Pancreas (tissue), 10 donors: ENCODE measurements around the gene CLTCL1. TPM values are rescaled to one million over a fixed set of nuclear protein-coding genes. Genes with fewer than 3 reads are reported as not detected.

Source experiments
- ATAC-seq, 4 donors: fragments of 200-7000 bp; cut with Tn5 transposase; one replicate each; pipeline versions ENCODE4 v1.8.0 to v1.9.1; 2020; ENCODE audit warnings: mild to moderate bottlenecking in 4 of 4, moderate library complexity in 4 of 4
- DNase-seq, 6 donors: peaks; one replicate each; pipeline ENCODE4 v3.0.0-alpha.2; 2020
- FAIRE-seq: peaks from 2 replicates; lab custom pipeline; 2012; peaks lifted over from hg19 to GRCh38; lab: Jason Lieb, UNC
- H3K27ac ChIP-seq, 4 donors: fragments of 200-600 bp; sonication (generic); 1 replicate in 3 of 4; 2 replicates in 1 of 4; pipeline versions ENCODE4 v1.5.0 to v1.8.0; 2020
- H3K27me3 ChIP-seq, 4 donors: fragments of 200-600 bp; one replicate each; pipeline ENCODE4 v1.8.0; 2021
- H3K36me3 ChIP-seq, 3 donors: fragments of 200-600 bp; sonication (generic) in 1 of 3; one replicate each; pipeline versions ENCODE4 v1.5.0 to v1.8.0; 2020 to 2021
- H3K4me1 ChIP-seq, 3 donors: fragments of 200-600 bp; one replicate each; pipeline ENCODE4 v1.8.0; 2021
- H3K4me3 ChIP-seq, 4 donors: fragments of 200-600 bp; sonication (generic) in 2 of 4; one replicate each; pipeline versions ENCODE4 v1.5.0 to v1.8.0; 2020 to 2021
- H3K9me3 ChIP-seq, 4 donors: fragments of 200-600 bp; one replicate each; pipeline ENCODE4 v1.8.0; 2021
- WGBS, 2 donors: extraction: QIAGEN DNeasy Blood & Tissue Kit; methylation state at CpG; one replicate each; pipeline ENCODE4 v1.1.7; 2013; 5-methylcytosine and 5-hydroxymethylcytosine counted together
- intact Hi-C, 3 donors: fragments of 100-400 bp; cut with DNase I; formaldehyde crosslinking; loops; one replicate each; pipeline versions ENCODE4 v1.11.1 to v1.14.2; 2022
- polyA plus RNA-seq, 2 donors: library from polyadenylated mRNA; stranded (reverse); fragments of 200-250 nt; gene quantifications; one replicate each; pipeline ENCODE4 v1.2.3, GENCODE V29; 2013
- total RNA-seq, 6 donors: library from RNA; stranded (reverse); fragmentation: NEBNext Ultra II Directional in 4 of 6; extraction: Animal tissue kit (Norgen Biotek cat#: 25700) in 4 of 6; gene quantifications; one replicate each; pipeline versions ENCODE4 v1.2.1 to v1.2.4, GENCODE V29; 2021 to 2023
- TF ChIP-seq, protein P1 (sequence below), 4 donors: fragments of 200-600 bp; sonication (generic) in 3 of 4; IDR thresholded peaks; one replicate each; pipeline versions ENCODE4 v1.5.0 to v1.8.0; 2021; ENCODE audit warnings: antibody characterized with exemption in 4 of 4
- donor health status: healthy with polysubstance abuse.
- donor health status: DM: no; HTN: no; CAD: no; lungs with moderate emphysema.
- donor health status: DM: no; HTN: no; CAD: no.
- donor health status: control.
- donor health status: control.
- donor health status: Bipolar disorder and iron deficiency.
- donor health status: DM: yes; HTN: yes; CAD: no.
- donor health status: DM: no; HTN: no; CAD: no.
- donor health status: DM: no; HTN: no; CAD: no.
- donor health status: DM: yes; HTN: yes; CAD: no.

The CLTCL1 gene
- total and polyA plus RNA-seq, 8 donors: 1.7 to 6.4 (median 2.2) TPM

- Histone ChIP-seq H3K4me3 (peak overlapping the region; percentile 79 to 92 (median 90)), H3K9me3 (no peaks in the 10 kb centered on the region), H3K27ac (peak overlapping the region; percentile 79 to 95 (median 83)), H3K27me3 (no peaks in the 10 kb centered on the region), H3K36me3 (no peaks in the 10 kb centered on the region), H3K4me1 (peaks cover 5 to 19% (median 18%) of the 10 kb centered on the region in 3 donors)
- peak in 2 of 6 donors; percentile 49 to 80 for DNase-seq
- 23 to 34% methylated on average over 38 to 55 of the region's 55 CpGs for WGBS, 2 donors
- TF ChIP-seq, protein P1, sequence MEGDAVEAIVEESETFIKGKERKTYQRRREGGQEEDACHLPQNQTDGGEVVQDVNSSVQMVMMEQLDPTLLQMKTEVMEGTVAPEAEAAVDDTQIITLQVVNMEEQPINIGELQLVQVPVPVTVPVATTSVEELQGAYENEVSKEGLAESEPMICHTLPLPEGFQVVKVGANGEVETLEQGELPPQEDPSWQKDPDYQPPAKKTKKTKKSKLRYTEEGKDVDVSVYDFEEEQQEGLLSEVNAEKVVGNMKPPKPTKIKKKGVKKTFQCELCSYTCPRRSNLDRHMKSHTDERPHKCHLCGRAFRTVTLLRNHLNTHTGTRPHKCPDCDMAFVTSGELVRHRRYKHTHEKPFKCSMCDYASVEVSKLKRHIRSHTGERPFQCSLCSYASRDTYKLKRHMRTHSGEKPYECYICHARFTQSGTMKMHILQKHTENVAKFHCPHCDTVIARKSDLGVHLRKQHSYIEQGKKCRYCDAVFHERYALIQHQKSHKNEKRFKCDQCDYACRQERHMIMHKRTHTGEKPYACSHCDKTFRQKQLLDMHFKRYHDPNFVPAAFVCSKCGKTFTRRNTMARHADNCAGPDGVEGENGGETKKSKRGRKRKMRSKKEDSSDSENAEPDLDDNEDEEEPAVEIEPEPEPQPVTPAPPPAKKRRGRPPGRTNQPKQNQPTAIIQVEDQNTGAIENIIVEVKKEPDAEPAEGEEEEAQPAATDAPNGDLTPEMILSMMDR (IDR thresholded peaks at IDR 0.05): no peak
- intact Hi-C loops: no loop called here
- no peak for FAIRE-seq
- peak in 1 of 4 donors; percentile 1 for ATAC-seq
Observed at GRCh38 chr22:19177164-19178064, 114.1 kb downstream of the CLTCL1 start.

- Histone ChIP-seq H3K4me3 (no peak overlapping the region), H3K9me3 (no peaks in the 10 kb centered on the region), H3K27me3 (no peaks in the 10 kb centered on the region), H3K36me3 (no peaks in the 10 kb centered on the region), H3K4me1 (peaks cover 5 to 22% (median 18%) of the 10 kb centered on the region in 3 donors), H3K27ac (no peak overlapping the region)
- WGBS, 2 donors: 75% methylated on average over 12 of the region's 12 CpGs
- intact Hi-C loops: no loop called here
- no peak for ATAC-seq
- TF ChIP-seq, protein P1 (IDR thresholded peaks at IDR 0.05): no peak
- no peak for FAIRE-seq
- DNase-seq: peak in 2 of 6 donors; percentile 25 to 76
Observed at GRCh38 chr22:19176732-19177131, 114.8 kb downstream of the CLTCL1 start.

DNA sequence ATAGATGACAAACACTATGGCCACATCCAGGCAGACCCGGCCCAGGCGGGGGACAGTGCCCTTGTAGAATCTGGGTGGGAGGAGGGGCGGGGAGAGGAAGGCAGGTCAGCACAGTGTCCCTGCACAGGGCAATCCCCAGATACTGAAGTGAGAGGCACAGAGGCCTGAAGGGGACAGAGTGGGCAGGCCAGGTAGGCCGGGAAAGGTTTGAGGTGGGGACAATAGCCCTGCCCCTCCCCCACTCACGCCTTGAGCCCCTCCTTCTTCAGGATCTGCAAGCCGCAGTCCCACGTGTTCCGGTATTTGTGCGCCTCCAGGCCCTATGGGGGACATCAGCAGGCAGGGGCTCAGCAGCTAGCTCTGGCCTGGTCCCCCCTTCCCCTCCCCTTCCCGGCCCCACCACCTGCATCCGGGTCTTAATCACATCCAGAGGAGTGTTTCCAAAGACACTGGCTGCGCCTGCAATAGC, 115.3 kb downstream of the CLTCL1 start:
- H3K27ac ChIP-seq: no peak overlapping the region
- no peaks in the 10 kb centered on the region for H3K9me3 ChIP-seq
- H3K4me3 ChIP-seq: no peak overlapping the region
- no peak for FAIRE-seq
- intact Hi-C loops: no loop called here
- H3K27me3 ChIP-seq: no peaks in the 10 kb centered on the region
- peaks cover 5 to 22% (median 18%) of the 10 kb centered on the region in 3 donors for H3K4me1 ChIP-seq
- H3K36me3 ChIP-seq: no peaks in the 10 kb centered on the region
- DNase-seq: peak in 2 of 6 donors; percentile 22 to 70
- ATAC-seq: no peak
- WGBS, 2 donors: 72 to 77% methylated on average over 11 to 12 of the region's 12 CpGs
- TF ChIP-seq, protein P1 (IDR thresholded peaks at IDR 0.05): no peak

DNA sequence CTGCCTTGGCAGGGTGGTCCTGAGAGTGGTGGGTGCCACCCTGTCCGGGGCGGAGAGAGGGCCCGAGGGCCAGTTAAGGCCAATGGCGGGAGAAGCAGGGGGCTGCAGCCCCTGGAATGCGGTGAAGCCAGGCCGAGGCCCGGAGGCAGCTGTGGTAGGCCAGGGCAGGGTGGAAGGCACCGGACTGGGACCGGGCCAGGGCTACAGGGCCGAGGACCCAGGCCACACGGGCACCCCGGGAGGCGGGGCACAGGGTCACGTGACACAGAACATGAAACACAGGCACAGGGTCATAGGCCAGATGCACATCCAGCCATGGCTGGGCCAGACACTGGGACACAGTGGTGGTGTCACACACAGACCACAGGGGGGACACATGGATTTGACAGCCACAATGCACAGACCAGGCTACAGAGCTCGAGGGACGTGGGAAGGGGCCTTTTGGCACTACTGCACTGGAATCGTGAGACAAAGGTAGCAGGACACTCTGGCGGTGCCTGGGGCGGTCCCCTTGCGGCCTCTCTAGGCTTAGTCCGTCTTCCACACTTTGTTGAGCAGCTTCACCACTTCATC, 115.8 kb downstream of the CLTCL1 start:
- Histone ChIP-seq H3K27ac (no peak overlapping the region), H3K9me3 (no peaks in the 10 kb centered on the region), H3K4me3 (no peak overlapping the region), H3K27me3 (no peaks in the 10 kb centered on the region), H3K4me1 (peaks cover 5 to 25% (median 20%) of the 10 kb centered on the region in 3 donors), H3K36me3 (no peaks in the 10 kb centered on the region)
- DNase-seq (peak in 3 of 6 donors; percentile 24 to 82 (median 49)), ATAC-seq (no peak), FAIRE-seq (no peak)
- TF ChIP-seq, protein P1 (IDR thresholded peaks at IDR 0.05): no peak
- WGBS, 2 donors: 75 to 79% methylated on average over 17 to 21 of the region's 21 CpGs
- intact Hi-C loops: no loop called here
